Endothelial cell of umbilical vein (primary cell): ENCODE results near the gene HOXA4. TPM values are rescaled to one million over a fixed set of nuclear protein-coding genes. Genes with fewer than 3 reads are reported as not detected.

Experiments used
- BruUV-seq: library from RNA; stranded (reverse); fragments of 400-500 nt; replicated peaks from 2 replicates; lab custom pipeline; 2021; lab: Mats Ljungman, UMichigan
- CTCF ChIA-PET: fragments of 300-600, 350-600 bp; sonication (Branson Sonifier 250); formaldehyde crosslinking; loops from one replicate; lab custom pipeline; 2021; ENCODE audit warnings: antibody characterized with exemption, inconsistent platforms; lab: Charles Lee
- POLR2A ChIA-PET: fragments of 300-600, 350-600 bp; sonication (Branson Sonifier 250); formaldehyde crosslinking; loops from one replicate; lab custom pipeline; 2021; ENCODE audit warnings: antibody characterized with exemption, inconsistent platforms; lab: Charles Lee
- DNase-seq: peaks from one replicate; pipeline ENCODE4 v3.0.0-alpha.2; 2011; ENCODE audit warnings: low read depth, low spot score
- FAIRE-seq: peaks from 2 replicates; lab custom pipeline; 2011; peaks lifted over from hg19 to GRCh38; lab: Jason Lieb, UNC
- H2AFZ ChIP-seq: 2 replicates; pipeline ENCODE4 v1.6.0; 2012; ENCODE audit warnings: low read depth, low read length, control low read depth, inconsistent platforms
- H3K27ac ChIP-seq: 2 replicates; pipeline ENCODE4 v1.5.1; 2011; ENCODE audit warnings: low read depth, mild to moderate bottlenecking, control low read depth, low read length, moderate library complexity; ENCODE audit not compliant: insufficient read depth
- H3K27me3 ChIP-seq, 2 experiments: 2 replicates each; pipeline versions ENCODE4 v1.6.0 to v1.6.1; 2011; ENCODE audit warnings: low read length in 2 of 2, mixed read lengths in 1 of 2; ENCODE audit not compliant: control insufficient read depth in 2 of 2, insufficient read depth in 2 of 2
- H3K36me3 ChIP-seq, 2 experiments: 2 replicates in 1 of 2; 3 replicates in 1 of 2; pipeline ENCODE4 v1.5.1; 2011; ENCODE audit warnings: low read length in 2 of 2, mild to moderate bottlenecking in 1 of 2, moderate library complexity in 1 of 2; ENCODE audit not compliant: control insufficient read depth in 2 of 2, insufficient read depth in 2 of 2; ENCODE audit errors: extremely low read depth in 1 of 2
- H3K4me1 ChIP-seq: 3 replicates; pipeline ENCODE4 v1.5.1; 2011; ENCODE audit warnings: mild to moderate bottlenecking, low read length; ENCODE audit not compliant: control insufficient read depth, insufficient read depth; ENCODE audit errors: extremely low read depth
- H3K4me2 ChIP-seq: 2 replicates; pipeline ENCODE4 v1.6.1; 2011; ENCODE audit warnings: low read length, control low read depth, mixed read lengths; ENCODE audit not compliant: insufficient read depth
- H3K4me3 ChIP-seq, 3 experiments: fragments of 200-600 bp in 1 of 3; sonication (generic), shearing (Covaris generic) in 1 of 3; replicated peaks in 1 of 3; 2 replicates each; pipeline ENCODE4 v1.5.1; 2011 to 2016; ENCODE audit warnings: control low read depth in 3 of 3, low read length in 3 of 3, mild to moderate bottlenecking in 2 of 3, inconsistent platforms in 1 of 3, low read depth in 1 of 3, moderate library complexity in 1 of 3; ENCODE audit not compliant: insufficient read depth in 1 of 3
- H3K79me2 ChIP-seq: 2 replicates; pipeline ENCODE4 v1.6.0; 2012; ENCODE audit warnings: low read length, inconsistent platforms; ENCODE audit not compliant: control insufficient read depth, insufficient read depth
- H3K9ac ChIP-seq: replicated peaks from 2 replicates; pipeline ENCODE3; 2011; ENCODE audit warnings: low read length, control low read depth; ENCODE audit not compliant: insufficient read depth; ENCODE audit errors: extremely low read depth
- H3K9me1 ChIP-seq: replicated peaks from 3 replicates; pipeline ENCODE4 v1.6.0; 2011; ENCODE audit warnings: mild to moderate bottlenecking, low read length; ENCODE audit not compliant: control insufficient read depth, insufficient read depth; ENCODE audit errors: extremely low read depth
- H3K9me3 ChIP-seq: replicated peaks from 2 replicates; pipeline ENCODE4 v1.5.1; 2012; ENCODE audit warnings: low read length, inconsistent platforms; ENCODE audit not compliant: control insufficient read depth, insufficient read depth
- H4K20me1 ChIP-seq: replicated peaks from 2 replicates; pipeline ENCODE3; 2011; ENCODE audit warnings: mild to moderate bottlenecking, low read length; ENCODE audit not compliant: control insufficient read depth, insufficient read depth; ENCODE audit errors: extremely low read depth
- CTCF ChIP-seq, 2 donors: IDR thresholded peaks; 1 replicate in 1 of 2; 2 replicates in 1 of 2; pipeline ENCODE4 v1.5.1; 2011; ENCODE audit warnings: low read length in 2 of 2, mild to moderate bottlenecking in 2 of 2, moderate library complexity in 2 of 2, control low read depth in 1 of 2, inconsistent platforms in 1 of 2, low read depth in 1 of 2; ENCODE audit not compliant: insufficient read depth in 1 of 2; ENCODE audit errors: extremely low read depth in 1 of 2
- EZH2 ChIP-seq: IDR thresholded peaks from 2 replicates; pipeline ENCODE4 v1.6.1; 2012; ENCODE audit warnings: borderline replicate concordance, low read depth, mild to moderate bottlenecking, moderate library complexity, low read length, inconsistent platforms; ENCODE audit not compliant: severe bottlenecking
- FOS ChIP-seq: IDR thresholded peaks from 2 replicates; pipeline ENCODE4 v1.6.1; 2011; ENCODE audit warnings: mild to moderate bottlenecking, low read length, moderate library complexity, borderline replicate concordance; ENCODE audit not compliant: insufficient read depth
- GATA2 ChIP-seq: IDR thresholded peaks from 2 replicates; pipeline ENCODE4 v1.7.0; 2011; ENCODE audit warnings: low read depth, mild to moderate bottlenecking, moderate library complexity, mixed read lengths, low read length; ENCODE audit not compliant: insufficient read length, insufficient read depth
- JUN ChIP-seq: IDR thresholded peaks from 2 replicates; pipeline ENCODE4 v1.6.1; 2011; ENCODE audit warnings: borderline replicate concordance, low read depth; ENCODE audit not compliant: insufficient read length, insufficient read depth
- MAX ChIP-seq: IDR thresholded peaks from 2 replicates; pipeline ENCODE4 v1.6.1; 2011; ENCODE audit not compliant: insufficient read depth, insufficient read length
- MYC ChIP-seq: IDR thresholded peaks from one replicate; pipeline ENCODE4 v1.6.1; 2011; ENCODE audit warnings: mild to moderate bottlenecking, low read depth, low read length
- POLR2A ChIP-seq: IDR thresholded peaks from 2 replicates; pipeline ENCODE4 v1.6.1; 2012; ENCODE audit warnings: low read depth, mild to moderate bottlenecking, control low read depth, low read length
- POLR2AphosphoS5 ChIP-seq: IDR thresholded peaks from 2 replicates; pipeline ENCODE4 v1.6.1; 2012; ENCODE audit warnings: low read depth, mild to moderate bottlenecking, control low read depth, low read length, moderate library complexity; ENCODE audit not compliant: insufficient read depth
- dilution Hi-C: fragments of 300-500 bp; cut with MboI; formaldehyde crosslinking; loops from one replicate; pipeline ENCODE4 v1.15.0; 2019; ENCODE audit warnings: low sequenced_read_pairs; ENCODE audit not compliant: extremely low pct_ligation_motif_present
- intact Hi-C: fragments of 100-400 bp; cut with micrococcal nuclease; formaldehyde crosslinking; loops from one replicate; pipeline ENCODE4 v1.10.0; 2022
- polyA plus RNA-seq, 4 experiments: library from polyadenylated mRNA; depleted of rRNA in 3 of 4; stranded (reverse) in 3 of 4; unstranded in 1 of 4; fragments of >200 nt; gene quantifications; 2 replicates each; pipeline versions ENCODE4 v1.2.1 to v1.2.3, GENCODE V29; 2011 to 2012; ENCODE audit warnings: missing spikeins in 1 of 4
- total RNA-seq: library from RNA; stranded (reverse); gene quantifications from 2 replicates; pipeline ENCODE4 v1.2.3, GENCODE V29; 2021

HOXA4 gene
- total and polyA plus RNA-seq, 2 donors (not counting 3 experiments of a cell fraction or from before 2014, with no cell fraction given) = 4.9 to 8.1 TPM

GRCh38 chr7:27179030-27179429 lies 48.5 kb upstream of the HOXA4 start:
- Histone ChIP-seq H2AFZ (peak overlapping the region; percentile 64), H3K79me2 (peaks cover 94% of the 10 kb centered on the region), H3K9me3 (no peaks in the 10 kb centered on the region), H3K4me3 (peak overlapping the region; percentile 53 to 94 (median 69)), H3K36me3 (no peaks in the 10 kb centered on the region), H3K4me1 (peaks cover 69% of the 10 kb centered on the region), H3K4me2 (peak overlapping the region; percentile 98), H3K27ac (peak overlapping the region; percentile 96), H3K9ac (peak overlapping the region; percentile 95), H4K20me1 (no peaks in the 10 kb centered on the region), H3K27me3 (no peaks in the 10 kb centered on the region), H3K9me1 (no peaks in the 10 kb centered on the region)
- DNase-seq (peak; percentile 60), FAIRE-seq (peak; percentile 15)
- intact Hi-C loops (loop anchor here (1.0 kb wide), 1 partner anchor 8 kb away; no protein-coding TSS in a partner anchor), dilution Hi-C loops (no loop called here)
- ChIA-PET CTCF (interaction anchor here (0.7 to 8.0 kb wide), 34 partner anchors 9 to 1287 kb away, joined by 3 to 86 read pairs (median 7); partner anchors contain the start of genes HOXA3, HOXA4, HOXA5 and HOXA6), POLR2A (interaction anchor here (0.7 to 1.9 kb wide), 6 partner anchors 11 to 967 kb away, joined by 3 to 6 read pairs (median 5); partner anchors contain the start of gene HOXA9)
- BruUV-seq = no TSS peak
- TF ChIP-seq POLR2A (no peak), MYC (no peak), GATA2 (no peak), CTCF (IDR thresholded peaks at IDR 0.05; ENCODE audit: extremely low read depth in 1 of 2, insufficient read depth in 1 of 2, low read depth in 1 of 2, low read length in 2 of 2) (no peak), POLR2AphosphoS5 (no peak), FOS (no peak), EZH2 (no peak), JUN (no peak), MAX (no peak)
